Medulla oblongata (tissue), 1 donor: Measurements from ENCODE around the gene CELF4.
"Not testable (repeated sequence)": the region's sequence is repeated elsewhere in the genome, so short reads cannot be mapped to it uniquely, and the experiment has no call there.

Experiments used
- DNase-seq: peaks from one replicate; pipeline ENCODE4 v3.0.0-alpha.2; 2015; ENCODE audit errors: extremely low spot score

The CELF4 gene

GRCh38 chr18:37358061-37358460 lies 207.5 kb downstream of the CELF4 start:
- DNase-seq = not testable (repeated sequence)

DNA sequence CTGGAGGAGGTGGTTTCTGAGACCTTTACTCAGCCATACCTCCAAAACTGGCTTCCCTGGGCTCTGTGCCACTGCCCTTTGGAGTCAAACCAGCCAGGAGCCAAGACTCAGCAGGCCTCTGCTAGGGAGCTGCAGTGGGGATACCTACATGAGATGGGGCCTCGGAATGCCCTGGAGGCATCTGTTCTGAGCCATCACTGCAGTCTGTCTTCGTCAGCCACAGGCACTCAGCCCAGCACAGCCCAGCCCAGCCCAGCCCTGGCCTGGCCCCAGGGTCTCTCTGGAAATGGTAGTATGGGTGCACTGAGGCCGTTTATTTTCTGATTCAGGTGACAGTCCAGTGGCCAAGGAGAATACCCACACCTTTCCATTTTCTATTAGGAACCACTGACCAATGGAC lies 209.8 kb downstream of the CELF4 start:
- DNase-seq = no peak

DNA sequence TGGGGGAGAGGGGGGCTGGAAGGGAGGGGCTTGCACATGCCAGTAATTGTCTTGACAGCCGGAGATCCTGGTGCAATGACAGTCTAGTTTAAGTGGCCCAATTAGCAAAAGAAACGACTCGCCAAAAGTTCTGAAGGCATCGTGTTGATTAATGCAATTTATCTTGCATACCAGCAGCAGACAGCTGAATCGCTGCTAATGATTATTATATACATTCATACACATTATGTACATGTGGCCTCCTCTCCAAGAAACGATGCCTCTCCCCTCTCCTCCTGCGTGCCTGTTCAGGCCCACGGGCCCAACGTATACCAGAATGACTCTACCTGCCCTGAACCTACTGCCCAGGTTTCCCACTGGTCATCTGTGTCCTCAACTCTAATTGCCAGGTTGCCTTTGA lies 214.5 kb downstream of the CELF4 start:
- DNase-seq = no peak

DNA sequence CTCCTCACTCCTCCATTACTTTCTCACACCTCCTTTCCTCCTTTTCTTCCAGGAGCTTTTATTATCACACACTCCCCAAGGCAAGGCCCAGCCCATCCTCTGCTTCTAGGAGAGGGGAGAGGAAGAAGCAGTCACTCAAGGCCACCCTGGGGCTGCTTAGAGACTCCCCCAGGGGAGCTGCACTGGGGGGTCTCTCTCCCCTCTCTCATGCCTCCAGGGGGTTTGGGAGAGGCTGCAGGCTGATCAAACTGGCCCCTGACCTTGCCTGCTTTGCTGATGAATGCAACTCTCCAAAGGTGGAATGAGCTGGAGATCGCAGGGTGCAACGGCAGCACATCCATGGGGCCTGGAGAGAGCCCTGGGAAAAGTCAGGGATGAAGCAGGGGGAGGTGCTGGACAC lies 216.9 kb downstream of the CELF4 start:
- DNase-seq = no peak

GRCh38 chr18:37346048-37346447 lies 219.6 kb downstream of the CELF4 start:
- no peak for DNase-seq

DNA sequence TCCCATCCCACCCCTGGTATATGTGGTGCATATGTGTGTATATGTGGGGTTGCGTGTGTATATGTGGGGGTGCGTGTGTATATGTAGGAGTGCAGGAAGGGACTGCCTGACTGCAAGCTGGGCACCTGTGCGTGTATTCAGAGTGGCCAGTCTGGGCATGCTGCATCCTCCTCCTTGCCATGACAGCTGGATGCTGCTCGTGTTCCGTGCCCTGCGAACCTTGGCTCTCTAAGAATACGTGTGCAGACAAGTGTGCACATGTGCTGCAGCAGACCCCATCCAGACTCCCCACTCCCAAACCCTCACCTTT lies 222.1 kb downstream of the CELF4 start:
- no peak for DNase-seq

GRCh38 chr18:37341473-37342086 lies 224.0 kb downstream of the CELF4 start:
- no peak for DNase-seq

DNA sequence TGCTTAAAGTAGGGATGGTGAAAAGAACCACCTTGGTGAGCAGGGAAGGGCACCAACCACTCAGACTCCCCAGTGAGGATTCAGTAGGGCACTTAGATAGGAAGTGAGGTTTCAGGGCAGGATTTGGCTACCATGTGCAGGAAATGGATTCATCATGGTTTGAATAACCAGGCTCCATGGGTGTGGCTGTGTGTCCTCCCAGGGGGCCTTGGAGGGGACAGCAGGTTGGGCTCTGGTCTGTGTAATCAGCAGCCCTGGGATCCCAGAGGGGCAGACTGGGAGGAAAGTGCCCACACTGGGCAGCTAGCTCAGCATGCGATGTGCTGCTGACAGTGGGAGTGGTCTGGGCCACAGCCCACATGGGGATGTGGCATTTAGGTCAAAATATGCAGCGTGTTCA lies 224.6 kb downstream of the CELF4 start:
- DNase-seq = no peak

DNA sequence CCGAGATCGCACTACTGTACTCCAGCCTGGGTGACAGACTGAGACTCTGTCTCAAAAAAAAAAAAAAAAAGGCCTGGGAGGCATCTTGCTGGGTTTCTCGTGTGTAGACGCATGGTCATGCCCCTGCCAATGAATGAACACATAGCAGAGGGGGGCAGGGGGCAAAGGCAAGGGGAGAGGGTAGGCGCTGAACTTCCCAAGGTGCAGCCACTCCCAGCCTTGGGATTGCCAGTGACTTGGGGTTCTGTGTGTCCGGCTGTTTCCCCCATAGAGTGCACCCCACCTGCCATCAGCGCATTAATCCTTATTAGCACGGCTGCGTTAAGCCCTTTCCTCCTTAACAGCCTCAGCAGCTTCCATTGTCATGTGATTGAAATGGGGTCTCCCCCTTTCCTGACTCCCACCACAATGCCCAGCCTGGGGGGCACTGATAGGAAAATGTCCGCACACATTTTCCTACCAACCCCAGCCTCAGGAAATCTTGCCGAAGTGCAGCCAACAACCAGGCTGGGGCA lies 225.8 kb downstream of the CELF4 start:
- DNase-seq = no peak

GRCh38 chr18:37336568-37337285 lies 228.9 kb downstream of the CELF4 start:
- no peak for DNase-seq

DNA sequence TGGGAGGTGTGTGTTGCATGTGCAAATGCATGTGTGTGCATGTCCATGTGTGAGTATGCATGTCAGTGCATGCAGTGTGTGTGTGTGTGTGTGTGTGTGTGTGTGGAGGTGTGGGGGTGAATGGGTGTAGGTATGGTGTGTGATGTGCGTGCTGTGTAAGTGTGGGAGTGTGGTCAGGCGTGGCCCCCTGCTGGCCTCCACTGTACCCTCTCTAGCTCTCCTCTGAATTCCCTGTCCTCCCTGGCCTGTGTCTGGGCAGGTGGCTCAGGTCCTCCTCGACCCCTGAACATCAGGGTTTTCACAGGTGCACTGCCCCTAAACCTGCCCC lies 230.2 kb downstream of the CELF4 start:
- no peak for DNase-seq

GRCh38 chr18:37334631-37335408 lies 230.8 kb downstream of the CELF4 start:
- DNase-seq = no peak

GRCh38 chr18:37332628-37333420 lies 232.8 kb downstream of the CELF4 start:
- DNase-seq = no peak

DNA sequence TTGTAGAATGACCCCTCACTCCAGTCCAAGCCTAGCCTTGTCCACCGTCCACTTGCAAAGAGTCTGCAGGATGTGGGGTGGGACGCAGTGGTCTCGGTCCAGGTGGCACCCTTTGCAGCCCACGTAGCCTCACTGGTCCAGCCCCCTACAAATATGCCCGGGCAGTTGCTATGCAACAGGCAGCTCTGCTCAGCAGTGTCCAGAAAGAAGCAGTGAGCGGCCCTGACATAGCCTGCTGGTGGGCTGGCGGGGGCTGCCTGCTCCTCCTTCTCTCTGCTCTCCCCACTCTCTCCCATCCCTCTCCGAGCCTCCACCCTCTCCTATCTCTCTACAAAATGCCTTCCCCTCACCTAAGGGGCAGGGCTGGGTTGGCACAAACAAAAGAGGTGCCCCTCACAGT lies 233.4 kb downstream of the CELF4 start:
- DNase-seq = no peak

DNA sequence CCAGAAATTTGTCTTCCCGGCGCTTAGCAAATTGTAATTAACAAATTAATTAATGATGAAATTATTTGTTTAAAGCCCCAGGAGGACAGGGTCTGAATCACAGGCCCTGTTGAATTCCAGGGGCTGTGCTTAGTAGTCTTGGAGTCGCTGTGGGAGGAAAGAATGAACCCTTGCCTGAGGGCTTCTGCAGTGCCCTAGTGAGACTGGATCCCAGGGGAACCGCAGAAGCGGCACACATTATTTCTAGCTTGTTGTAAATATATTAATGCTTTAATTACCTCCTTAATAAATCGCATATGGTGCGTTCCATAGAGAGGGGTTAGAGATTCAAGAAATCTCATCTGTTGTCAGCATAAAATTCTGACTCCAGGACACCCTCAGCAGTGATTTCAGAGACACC lies 235.4 kb downstream of the CELF4 start:
- no peak for DNase-seq

GRCh38 chr18:37328946-37329719 lies 236.5 kb downstream of the CELF4 start:
- no peak for DNase-seq

- no peak for DNase-seq
Observed at GRCh38 chr18:37327063-37327577, 238.5 kb downstream of the CELF4 start.

DNA sequence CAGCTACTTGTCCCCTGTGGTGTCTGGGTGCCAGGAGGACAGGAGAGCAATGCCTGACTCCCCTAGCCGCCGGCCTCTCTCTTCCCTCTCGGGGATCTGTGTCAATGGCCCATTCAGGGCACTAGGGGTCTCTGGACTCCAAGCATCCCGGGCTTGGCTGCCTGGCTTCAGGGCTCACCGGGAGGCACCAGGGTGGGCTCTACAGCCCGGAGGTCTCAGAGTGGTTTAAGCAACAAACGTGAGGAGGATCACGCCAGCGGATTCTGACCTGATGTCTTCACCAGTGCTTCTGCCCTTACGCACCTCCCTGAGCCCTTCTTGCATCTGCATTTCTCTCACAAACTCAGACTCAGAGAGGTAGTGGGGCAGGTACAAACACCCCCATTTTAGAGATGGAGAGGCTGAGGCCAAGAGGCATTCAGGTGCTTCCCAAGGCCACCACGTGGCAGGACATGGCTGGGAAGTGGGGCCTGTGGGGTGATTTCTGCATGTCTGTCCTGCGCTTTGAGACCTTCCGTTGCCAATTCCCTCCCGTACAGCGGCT lies 243.0 kb downstream of the CELF4 start:
- peak; percentile 66 for DNase-seq

DNA sequence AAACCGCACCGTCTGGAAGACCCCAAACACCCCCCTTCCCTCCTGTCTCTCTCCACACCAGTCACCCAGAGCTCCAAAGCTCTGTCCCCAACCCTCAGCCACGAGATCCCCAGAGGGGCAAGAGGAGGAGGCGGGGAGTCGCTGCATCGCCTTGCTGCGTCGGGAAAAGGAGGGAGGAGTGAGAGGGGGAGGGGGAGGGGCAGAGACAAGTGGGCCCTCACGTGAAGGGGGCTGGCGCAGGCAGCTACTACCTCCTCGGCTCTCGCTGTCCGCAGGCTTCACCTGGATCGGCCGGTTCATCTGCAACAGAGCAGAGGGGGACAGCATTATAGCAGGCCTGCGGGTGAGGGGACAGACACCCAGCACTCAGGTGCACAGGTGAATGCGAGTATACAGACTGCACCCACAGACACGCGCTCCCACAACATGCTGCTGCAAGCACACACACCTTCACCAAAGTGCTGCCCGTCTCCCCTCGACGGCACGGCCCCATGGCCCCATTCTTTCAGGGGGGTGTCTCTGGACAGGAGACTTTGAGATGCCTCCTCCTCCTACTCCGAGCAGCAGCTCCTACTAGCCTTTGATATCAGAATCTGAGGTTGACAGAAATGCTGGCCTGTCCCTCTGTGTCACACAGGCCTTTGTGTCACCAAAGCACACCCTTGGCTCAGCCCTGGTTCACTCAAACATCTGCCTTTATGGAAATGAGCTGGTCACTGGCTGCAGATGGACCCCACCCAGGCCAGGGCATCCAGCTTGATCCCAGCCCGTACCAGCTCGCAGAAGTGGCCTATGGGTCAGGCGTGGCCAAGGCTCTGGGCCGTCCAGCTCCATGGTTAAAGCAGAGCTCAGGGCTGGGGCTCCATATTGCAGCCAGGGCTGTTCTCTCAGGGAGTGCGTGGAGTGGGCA lies 243.8 kb downstream of the CELF4 start:
- DNase-seq = no peak

GRCh38 chr18:37320317-37320716 lies 245.3 kb downstream of the CELF4 start:
- DNase-seq = no peak
